GM19455 (cell line): Measurements from ENCODE around the gene NT5E.

Source experiments
- ATAC-seq: cut with Tn5 transposase; IDR thresholded peaks from one replicate; pipeline ENCODE4 v1.9.1; 2021; ENCODE audit not compliant: unreplicated experiment

Gene NT5E

DNA sequence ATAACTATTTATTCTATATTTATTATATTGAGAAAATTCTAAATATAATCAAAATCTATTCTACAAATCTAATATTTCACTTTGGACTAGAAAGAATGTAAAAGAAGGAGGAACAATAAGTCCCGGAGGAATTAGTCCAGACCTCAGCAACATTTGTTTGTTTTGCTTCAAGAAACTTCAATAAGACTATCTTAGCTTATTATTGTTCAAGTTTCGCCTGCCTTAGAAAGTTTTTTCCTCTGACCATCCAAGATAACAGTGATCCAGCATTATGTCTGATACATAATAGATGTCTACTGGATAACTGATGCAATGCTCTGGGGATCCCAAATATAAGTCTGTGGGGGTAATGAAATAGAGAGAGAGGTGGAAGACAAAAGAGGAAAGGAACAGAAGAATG lies 28.7 kb upstream of the NT5E start:
- no peak for ATAC-seq

DNA sequence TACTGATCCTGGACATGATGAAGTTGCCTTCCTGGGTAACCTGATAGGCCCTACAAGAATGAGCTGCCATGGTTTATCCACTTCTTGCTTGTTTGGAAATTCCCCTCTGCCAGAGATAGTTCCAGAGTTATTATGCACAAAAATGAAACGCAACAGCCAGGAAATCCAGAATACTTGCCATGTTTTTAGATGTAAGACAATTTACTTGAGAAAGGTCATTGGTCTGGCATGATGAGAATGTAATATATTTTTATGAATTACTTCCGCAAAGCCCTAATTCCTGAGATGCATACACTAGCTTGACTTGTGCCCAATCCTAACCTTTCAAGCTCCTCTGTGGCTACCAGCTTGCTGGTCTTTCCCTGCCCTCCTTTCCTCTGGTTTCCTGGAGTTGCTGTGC lies 27.9 kb upstream of the NT5E start:
- no peak for ATAC-seq

DNA sequence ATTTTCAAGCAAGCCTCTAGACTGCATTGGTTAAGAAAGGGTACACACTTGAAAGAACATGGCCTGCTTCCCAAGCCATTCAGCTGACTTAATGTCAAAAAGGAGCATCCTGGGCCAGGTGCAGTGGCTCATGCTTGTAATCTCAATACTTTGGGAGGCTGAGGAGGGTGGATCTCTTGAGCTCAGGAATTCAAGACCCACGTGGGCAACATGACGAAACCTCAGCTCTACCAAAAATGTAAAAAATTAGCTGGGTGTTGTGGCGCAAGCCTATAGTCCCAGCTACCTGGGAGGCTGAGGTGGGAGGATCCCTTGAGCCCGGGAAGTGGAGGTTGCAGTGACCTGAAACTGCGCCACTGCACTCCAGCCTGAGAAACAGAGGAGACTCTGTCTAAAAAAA lies 26.9 kb upstream of the NT5E start:
- ATAC-seq = no peak

DNA sequence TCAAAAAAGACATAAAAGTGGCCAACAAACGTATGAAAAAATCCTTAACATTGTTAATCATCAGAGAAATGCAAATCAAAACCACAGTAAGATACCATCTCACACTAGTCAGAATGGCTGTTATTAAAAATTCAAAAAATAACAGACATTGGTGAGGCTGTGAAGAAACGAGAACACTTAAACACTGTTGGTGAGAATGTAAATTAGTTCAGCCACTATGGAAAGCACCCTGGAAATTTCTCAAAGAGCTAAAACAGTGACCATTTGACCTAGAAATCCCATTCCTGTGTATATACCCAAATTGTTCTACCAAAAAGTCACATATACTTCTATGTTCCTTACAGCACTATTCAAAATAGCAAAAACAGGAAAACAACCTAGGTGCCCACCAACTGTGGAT lies 24.9 kb upstream of the NT5E start:
- ATAC-seq = no peak

DNA sequence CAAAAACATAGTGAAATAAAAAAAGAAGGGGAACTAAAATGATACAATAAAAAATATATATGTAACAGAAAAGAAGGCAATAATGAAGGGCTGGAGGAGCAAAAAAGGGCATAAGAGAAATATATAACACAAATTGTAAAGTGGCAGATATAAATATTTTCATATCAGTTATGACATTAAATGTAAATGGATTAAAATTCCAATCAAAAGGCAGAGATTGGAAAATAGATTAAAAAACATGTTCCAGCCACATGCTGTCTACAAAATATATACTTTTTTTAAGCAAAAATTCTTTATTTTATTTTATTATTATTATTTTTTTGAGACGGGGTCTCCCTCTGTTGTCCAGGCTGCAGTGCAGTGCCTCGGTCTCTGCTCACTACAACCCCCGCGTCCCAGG lies 23.9 kb upstream of the NT5E start:
- ATAC-seq = no peak

DNA sequence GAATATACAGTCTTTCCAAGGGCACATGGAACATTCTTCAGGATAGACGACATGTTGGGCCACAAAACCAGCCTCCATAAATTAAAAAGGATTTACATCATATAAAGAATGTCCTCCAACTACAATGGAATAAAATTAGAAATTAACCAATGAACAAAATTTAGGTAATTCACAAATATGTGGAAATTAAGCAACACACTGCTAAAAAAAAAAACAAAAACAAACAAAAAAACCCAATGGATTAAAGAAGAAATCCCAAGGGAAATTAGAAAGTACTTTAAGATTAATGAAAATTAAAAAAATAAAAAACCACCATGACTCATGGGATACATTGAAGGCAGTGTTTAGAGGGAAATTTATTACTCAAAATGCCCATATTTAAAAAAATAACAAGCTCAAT lies 21.4 kb upstream of the NT5E start:
- ATAC-seq = no peak

DNA sequence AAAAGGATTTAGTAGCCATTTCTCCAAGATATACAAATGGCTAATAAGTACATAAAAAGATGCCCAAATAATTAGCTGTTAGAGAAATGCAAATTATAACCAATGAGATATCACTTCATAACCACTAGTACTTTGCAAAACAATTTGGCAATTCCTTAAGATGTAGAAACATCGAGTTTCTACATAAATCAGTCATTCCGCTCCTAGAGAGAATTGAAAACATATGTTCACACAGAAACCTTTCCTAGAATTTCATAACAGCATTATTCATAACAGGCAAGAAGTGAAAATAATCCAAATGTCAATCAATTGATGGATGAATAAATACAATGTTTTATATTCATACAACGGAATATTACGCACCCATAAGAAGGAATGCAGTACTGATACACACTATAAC lies 20.5 kb upstream of the NT5E start:
- ATAC-seq = no peak

DNA sequence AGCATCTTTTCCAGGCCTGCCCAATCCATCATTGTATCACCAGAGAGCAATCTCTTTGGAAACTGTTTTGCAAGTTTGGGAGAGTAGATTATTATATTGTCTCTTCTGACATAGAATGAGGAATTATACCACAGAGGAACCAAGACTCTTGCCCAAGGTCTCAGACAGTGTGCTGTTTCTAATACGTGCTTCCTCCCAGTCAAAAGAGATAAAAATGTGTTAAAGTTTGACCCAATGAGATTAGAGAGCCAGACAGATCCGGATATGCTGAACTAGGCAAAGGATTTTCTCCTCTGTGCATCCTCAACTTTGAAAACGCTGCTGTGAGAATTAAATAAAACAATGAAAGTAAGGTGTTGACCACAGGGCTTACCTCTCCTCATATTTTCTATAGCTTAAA lies 18.6 kb upstream of the NT5E start:
- ATAC-seq = no peak

DNA sequence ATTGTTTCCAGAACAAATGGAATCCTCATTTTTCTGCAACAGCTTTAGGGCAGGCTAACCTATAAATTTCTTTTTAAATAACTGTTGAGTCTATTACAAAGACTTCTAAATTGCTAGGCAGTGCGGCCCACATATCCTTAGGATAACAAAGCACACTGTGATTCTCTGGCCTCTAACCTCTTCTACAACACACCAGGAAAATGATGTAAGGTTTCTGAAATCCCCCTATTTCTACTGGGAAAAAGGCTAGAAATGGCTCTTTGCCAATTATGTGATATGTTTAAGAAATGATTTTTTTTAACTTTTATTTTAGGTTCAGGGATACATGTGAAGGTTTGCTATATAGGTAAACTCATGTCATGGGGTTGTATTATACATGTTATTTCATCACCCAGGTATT lies 17.3 kb upstream of the NT5E start:
- no peak for ATAC-seq

DNA sequence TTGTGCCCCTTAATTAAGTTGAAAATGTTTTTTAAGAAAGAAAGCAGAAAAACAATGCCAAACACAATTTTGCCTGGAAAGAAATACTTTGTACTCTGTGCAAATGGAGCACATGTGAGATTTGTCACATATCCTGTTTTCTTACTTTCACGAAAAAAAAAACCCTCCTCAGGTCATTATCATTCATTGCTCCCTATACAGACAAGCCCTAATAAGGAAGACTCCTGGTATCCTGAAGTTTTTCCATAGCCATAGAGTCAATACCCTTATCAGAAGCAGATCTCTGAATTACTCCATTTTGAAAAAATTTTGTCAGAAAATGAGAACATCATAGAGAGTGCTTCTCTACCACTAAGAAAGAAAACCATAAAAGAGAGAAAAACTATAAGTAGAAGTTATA lies 14.0 kb upstream of the NT5E start:
- no peak for ATAC-seq

DNA sequence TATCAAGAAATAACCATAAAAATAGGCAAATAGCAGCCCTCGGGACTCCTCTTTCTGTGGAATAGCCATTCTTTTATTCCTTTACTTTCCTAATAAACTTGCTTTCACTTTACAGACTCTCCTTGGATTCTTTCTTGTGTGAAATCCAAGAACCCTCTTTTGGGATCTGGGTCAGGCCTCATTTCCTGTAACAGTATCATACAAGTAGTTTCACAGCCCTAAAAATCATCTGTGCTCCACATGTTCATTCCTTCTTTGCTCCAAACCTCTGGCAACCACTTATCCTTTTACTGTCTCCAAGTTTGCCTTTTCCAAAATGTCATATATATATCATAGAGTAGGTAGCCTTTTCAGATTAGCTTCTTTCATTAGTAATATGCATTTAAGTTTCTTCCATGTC lies 13.5 kb upstream of the NT5E start:
- ATAC-seq = no peak

DNA sequence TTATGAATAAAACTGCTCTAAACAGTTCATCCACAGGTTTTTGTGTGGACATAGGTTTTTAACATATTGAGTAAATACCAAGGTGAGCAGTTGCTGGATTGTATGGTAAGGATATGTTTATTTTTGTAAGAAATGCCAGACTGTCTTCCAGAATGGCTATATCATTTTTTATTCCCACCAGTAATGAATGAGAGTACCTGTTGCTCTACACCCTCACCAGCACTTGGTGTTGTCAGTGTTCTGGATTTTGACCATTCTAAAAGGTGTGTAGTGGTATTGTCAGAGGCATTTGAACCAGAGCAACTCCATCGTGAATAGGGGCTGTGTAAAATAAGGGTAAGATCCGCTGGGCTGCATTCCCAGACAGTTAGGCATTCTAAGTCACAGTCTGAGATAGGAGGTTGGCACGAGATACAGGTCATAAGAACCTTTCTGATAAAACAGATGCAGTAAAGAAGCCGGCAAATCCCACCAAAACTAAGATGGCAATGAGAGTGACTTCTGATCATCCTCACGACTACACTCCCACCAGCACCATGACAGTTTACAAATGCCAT lies 12.9 kb upstream of the NT5E start:
- no peak for ATAC-seq

DNA sequence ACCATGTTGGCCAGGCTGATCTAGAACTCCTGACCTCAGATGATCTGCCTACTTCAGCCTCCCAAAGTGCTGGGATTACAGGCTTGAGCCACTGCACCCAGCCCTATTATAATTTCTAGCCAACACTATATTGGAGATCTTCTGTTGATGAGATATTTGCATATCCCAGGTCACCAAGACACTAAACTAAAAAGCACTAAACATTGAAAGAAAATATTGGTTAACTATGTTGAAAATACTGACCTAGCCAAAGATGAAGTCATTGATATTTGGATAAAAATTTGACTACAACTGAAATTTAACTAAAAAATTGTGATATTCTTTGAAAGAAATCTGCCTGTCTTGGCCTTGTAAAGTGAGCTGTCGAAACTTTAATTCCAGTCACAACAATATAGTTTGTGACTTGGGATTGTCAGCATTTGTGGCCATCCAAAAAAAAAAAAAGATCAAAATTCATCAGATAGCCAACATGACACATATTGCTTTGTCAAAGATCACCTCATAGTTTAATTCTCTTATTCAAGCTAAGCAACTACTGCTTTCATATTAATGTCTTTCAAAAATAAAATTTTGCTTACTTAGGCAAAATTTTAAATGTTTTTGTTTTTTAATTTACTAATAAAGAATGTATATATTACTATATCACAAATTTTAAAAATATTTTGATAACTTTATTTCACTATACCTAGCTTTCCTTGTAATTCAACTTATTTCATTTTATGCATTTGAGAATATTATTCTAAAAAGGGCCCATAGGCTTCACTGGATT lies 6.3 kb upstream of the NT5E start:
- no peak for ATAC-seq

DNA sequence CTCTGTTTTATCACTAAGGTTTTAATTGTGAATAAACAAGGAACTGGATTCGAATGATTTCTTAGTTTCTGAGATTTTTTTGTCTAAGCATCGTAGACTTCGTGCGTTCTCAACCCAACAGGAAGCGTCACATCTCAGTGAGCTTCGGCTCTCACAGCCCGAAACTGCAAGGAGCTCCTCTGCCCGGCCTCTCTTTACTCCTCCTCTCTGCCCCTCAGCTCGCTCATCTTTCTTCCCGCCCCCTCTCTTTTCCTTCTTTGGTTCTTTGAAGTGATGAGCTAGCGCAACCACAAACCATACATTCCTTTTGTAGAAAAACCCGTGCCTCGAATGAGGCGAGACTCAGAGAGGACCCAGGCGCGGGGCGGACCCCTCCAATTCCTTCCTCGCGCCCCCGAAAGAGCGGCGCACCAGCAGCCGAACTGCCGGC lies 480 bp upstream of the NT5E start:
- ATAC-seq = peak; percentile 76

DNA sequence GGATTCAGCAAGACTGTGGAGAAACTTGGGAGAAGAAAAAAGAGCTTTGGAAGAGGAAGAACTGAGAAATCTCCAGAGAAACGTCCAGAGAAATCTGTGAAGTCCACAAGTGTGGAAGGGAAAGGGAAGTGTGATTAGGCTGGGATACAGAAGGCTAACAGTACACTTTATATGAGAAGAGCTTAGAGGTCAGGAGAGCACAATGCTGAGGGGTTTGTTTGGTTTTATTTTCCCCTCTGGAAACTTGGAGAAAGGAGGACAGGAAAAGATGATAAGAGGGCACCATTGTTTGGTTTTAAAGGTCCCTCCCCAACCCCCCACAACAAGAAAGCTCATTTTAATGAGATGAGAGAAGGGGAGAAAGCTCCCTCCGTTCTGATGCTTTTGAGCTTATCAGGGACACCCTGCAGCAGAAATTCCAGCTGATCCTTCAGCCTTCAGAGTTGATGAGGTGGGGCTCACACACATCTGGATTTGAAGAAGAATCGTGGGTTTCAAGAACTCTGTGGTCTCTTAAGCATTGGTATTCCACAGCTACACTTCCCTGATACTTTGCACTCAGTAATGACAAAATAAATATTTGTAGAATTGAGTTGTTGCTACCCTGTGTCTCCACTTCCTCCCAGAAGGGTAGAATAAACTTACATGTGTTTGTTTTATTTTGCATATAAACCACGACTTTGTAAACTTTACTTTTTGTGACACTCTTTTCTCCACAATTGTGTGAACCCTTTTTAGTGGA lies 1.9 kb downstream of the NT5E start:
- no peak for ATAC-seq

DNA sequence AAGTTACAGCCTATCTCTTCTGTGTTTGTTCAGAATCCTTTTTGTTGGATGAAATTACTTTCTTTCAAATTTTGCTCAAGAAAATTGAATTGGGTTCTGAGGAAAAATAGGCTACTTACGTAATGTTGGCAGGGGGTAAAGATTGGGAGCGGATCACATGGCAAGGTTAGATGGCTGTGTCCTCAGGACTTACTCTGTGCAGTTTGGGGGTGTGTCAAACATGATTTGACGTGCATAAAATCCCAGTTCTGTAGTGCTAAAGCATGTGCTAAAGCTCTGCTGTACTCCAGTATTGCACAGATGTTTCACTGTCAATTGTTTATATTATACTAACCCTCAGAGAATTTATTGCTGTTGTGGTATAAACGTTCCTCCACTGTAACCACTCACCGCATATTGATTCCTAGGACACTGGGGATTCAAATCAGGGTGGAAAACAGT lies 2.6 kb downstream of the NT5E start:
- no peak for ATAC-seq

DNA sequence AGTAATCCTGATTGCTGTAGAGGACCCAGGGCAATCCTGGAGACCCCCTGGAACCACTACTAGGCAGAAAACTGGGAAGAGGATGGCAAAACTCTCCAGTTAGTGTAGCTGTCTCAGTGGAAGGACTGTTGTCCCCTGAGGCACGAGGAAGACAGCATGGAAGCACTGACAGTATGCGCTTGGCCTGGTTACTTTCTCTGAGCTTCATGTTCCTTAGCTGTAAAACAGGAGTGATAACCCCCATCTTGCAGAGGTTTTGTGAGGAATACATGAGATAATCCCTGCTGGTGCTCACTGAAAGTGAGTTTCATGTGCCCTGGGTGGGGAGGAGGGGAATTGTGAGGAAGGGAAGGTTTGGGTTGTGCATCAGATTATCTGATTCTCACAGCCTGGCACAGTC lies 3.2 kb downstream of the NT5E start:
- no peak for ATAC-seq

DNA sequence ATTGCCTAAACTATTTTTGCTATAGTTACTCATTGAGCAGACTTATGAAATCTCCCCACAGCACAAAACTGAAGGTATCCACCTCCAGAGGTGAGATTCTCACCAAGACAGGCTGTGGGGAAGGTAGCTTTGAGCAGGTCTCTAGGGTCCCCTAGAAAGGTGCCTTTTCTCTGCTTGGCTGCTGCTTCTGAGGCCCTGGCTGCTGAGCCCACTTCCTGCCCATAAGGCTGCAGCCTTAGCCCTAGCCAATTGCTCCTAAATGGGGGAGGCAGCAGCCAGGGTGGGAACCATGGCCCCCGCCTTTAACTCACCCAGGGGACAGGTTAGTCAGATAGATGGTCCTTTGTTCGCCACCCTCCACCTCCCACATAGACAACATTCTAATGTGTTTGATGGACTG lies 3.6 kb downstream of the NT5E start:
- no peak for ATAC-seq

DNA sequence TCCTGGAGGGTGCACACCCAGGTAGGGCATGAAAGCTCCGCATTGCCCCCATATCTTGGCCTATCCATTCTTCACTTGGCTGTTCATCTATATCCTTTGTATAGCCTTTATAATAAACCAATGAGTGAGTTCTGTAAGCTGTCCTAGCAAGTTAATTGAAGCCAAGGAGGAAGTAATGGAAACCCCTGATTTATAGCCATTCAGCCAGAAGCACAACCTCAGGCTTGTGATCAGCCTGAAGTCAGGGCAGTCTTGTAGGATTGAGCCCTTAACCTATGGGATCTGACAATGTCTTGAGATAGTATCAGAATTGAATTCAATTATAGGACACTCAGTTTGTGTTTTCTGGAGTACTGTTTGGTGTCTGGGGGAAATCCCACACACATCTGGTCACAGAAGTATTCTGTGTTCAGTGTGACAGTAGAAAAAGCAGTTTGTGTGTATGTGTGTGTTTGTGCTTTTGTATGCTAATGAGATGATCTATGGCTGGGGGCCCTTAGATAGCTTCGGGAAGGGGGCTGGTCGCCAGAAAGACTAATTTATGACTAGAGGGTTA lies 5.7 kb downstream of the NT5E start:
- no peak for ATAC-seq

DNA sequence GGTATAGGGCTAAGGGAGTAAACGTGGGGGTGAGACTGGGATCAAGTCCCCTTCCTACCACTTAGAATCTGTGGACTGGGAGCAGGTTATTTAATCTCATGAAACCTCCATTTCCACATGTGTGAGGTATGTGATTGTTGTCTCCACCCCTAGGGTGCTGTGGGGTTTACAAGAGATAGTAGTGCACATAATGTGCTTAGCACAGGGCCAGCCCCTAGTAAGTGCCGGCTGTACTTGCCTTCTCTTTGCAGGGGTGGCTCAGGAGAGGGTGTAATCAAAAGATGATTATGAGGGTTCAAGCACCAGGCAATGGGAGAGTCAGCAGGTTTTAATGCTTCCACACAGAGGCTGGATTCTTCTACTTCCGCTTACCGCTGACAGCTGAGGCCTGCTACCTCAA lies 6.9 kb downstream of the NT5E start:
- ATAC-seq = no peak

DNA sequence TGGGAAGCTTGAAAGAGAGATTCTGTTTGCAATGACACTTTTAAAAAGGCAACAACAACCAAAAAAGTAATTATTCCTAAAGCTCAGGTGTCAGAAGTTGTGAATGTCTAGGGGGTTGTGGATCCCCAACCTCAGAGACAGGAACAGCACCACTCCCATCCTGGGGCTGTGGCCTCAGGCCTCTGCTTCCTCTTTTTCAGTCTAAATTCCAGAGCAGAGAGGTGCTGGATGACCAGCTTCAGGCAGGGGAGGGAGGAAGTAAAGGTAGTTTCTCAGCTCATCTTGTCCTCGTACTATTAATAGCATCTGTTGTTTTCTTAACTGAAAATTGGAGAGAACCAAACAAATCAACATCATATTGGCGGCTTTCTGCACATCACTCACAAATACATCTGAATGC lies 8.3 kb downstream of the NT5E start:
- ATAC-seq = no peak

DNA sequence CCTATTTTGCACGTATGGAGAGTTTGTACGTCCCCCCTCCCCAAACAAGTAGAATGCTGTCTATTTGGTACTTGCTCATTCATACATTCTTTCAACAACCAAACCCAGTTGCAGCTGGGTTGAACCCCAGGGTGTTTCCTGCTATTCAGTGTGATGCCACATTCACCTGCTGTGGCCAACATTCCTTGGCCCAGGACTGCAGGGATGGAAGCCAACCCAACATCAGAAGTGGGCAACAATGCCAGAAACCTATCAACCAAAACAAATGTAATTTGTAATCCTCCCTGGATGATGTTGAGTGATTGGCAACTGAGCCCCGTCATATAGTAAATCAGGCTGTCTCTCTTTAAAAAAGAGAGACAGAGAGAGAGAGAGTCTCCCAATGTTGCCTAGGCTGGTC lies 8.9 kb downstream of the NT5E start:
- no peak for ATAC-seq
